Measurements from ENCODE around the gene PCDHB11.
"Not testable (repeated sequence)": the region's sequence is repeated elsewhere in the genome, so short reads cannot be mapped to it uniquely, and the experiment has no call there.

The PCDHB11 gene

GRCh38 chr5:141241496-141241895 is 42.1 kb downstream of the PCDHB11 start:
- DNase-seq (ENCODE audit: low spot score), result no peak

GRCh38 chr5:141245250-141245717 is 45.9 kb downstream of the PCDHB11 start, which contains the start of gene PCDHB15:
PCDHB15 (plus strand) TSS chr5:141245395; CDS start chr5:141245579, 184 bp downstream.
- DNase-seq (ENCODE audit: low spot score), result no peak

GRCh38 chr5:141246971-141247370 is 47.5 kb downstream of the PCDHB11 start:
- DNase-seq (ENCODE audit: low spot score), result not testable (repeated sequence)

- DNase-seq (ENCODE audit: low spot score), result not testable (repeated sequence)
Observed at GRCh38 chr5:141247434-141247833, 48.0 kb downstream of the PCDHB11 start.

GRCh38 chr5:141250576-141250975 is 51.1 kb downstream of the PCDHB11 start:
- no peak for DNase-seq (ENCODE audit: low spot score)

All from hepatic stellate cell (primary cell).